ENCODE data around the gene SYCE3.

Gene SYCE3

DNA sequence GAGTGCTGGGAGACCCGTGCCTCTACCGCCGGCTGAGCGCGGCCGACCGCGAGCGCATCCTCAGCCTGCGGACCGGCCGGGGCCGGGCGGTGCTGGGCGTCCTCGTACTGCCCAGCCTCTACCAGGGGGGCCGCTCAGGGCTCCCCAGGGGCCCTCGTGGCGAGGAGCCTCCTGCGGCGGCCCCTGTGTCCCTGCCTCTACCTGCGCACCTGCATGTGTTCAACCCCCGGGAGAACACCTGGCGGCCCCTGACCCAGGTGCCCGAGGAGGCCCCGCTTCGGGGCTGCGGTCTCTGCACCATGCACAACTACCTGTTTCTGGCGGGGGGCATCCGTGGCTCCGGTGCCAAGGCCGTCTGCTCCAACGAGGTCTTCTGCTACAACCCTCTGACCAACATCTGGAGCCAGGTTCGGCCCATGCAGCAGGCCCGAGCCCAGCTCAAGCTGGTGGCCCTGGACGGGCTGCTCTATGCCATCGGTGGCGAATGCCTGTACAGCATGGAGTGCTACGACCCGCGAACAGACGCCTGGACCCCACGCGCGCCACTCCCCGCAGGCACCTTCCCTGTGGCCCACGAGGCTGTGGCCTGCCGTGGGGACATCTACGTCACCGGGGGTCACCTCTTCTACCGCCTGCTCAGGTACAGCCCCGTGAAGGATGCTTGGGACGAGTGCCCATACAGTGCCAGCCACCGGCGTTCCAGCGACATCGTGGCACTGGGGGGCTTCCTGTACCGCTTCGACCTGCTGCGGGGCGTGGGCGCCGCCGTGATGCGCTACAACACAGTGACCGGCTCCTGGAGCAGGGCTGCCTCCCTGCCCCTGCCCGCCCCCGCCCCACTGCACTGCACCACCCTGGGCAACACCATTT is 13.6 kb downstream of the SYCE3 start:
- no peak for DNase-seq
- TF ChIP-seq, protein P1, sequence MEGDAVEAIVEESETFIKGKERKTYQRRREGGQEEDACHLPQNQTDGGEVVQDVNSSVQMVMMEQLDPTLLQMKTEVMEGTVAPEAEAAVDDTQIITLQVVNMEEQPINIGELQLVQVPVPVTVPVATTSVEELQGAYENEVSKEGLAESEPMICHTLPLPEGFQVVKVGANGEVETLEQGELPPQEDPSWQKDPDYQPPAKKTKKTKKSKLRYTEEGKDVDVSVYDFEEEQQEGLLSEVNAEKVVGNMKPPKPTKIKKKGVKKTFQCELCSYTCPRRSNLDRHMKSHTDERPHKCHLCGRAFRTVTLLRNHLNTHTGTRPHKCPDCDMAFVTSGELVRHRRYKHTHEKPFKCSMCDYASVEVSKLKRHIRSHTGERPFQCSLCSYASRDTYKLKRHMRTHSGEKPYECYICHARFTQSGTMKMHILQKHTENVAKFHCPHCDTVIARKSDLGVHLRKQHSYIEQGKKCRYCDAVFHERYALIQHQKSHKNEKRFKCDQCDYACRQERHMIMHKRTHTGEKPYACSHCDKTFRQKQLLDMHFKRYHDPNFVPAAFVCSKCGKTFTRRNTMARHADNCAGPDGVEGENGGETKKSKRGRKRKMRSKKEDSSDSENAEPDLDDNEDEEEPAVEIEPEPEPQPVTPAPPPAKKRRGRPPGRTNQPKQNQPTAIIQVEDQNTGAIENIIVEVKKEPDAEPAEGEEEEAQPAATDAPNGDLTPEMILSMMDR (IDR thresholded peaks at IDR 0.05): no peak
- Mint-ChIP-seq H3K9me3 (no peaks in the 10 kb centered on the region), H3K27ac (no peak overlapping the region), H3K4me1 (peaks cover 18% of the 10 kb centered on the region), H3K36me3 (ENCODE audit: low read depth) (no peaks in the 10 kb centered on the region), H3K4me3 (no peak overlapping the region), H3K27me3 (ENCODE audit: low read depth, poor library complexity) (peaks cover 22% of the 10 kb centered on the region)

DNA sequence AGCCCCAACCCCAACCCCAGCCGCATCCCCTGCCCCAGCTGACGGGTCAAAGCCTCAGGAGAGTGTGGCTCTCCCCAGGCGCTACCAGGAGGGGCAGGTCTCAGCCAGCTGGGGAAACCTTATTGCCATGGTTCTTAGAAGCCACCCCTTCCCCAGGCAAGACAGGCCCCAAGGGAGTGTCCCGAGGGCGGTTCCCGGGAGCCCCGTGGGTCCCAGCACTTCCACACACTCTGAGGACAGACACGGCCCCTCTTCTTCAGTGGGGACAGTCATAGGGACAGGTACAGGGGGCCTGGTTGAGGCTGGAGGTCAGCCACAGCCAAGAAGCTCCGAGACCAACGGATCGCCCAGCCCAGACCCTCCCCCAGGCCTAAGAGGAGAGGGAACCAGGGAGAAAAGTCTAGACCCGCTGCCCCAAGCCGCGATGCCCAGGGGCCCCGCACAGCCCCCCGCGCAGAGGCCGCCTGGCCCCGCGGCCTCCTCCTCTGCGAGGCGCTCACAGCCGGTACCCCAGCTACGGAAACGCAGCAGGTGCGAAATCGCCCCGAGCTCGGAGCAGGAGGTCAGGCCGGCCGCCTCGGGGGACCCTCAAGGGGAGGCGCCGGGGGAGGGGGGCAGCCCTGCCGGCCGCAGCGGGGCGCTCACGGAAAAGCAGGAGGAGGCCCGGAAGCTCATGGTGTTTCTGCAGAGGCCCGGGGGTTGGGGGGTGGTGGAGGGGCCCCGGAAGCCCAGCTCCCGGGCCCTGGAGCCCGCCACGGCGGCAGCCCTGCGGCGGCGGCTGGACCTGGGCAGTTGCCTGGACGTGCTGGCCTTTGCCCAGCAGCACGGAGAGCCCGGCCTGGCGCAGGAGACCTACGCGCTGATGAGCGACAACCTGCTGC is 14.4 kb downstream of the SYCE3 start:
- H3K9me3 Mint-ChIP-seq: no peaks in the 10 kb centered on the region
- peaks cover 18% of the 10 kb centered on the region for H3K27me3 Mint-ChIP-seq (ENCODE audit: low read depth, poor library complexity)
- TF ChIP-seq, protein P1 (IDR thresholded peaks at IDR 0.05): no peak
- H3K4me1 Mint-ChIP-seq: peaks cover 18% of the 10 kb centered on the region
- no peak overlapping the region for H3K27ac Mint-ChIP-seq
- DNase-seq: no peak
- no peak overlapping the region for H3K4me3 Mint-ChIP-seq
- no peaks in the 10 kb centered on the region for H3K36me3 Mint-ChIP-seq (ENCODE audit: low read depth)

DNA sequence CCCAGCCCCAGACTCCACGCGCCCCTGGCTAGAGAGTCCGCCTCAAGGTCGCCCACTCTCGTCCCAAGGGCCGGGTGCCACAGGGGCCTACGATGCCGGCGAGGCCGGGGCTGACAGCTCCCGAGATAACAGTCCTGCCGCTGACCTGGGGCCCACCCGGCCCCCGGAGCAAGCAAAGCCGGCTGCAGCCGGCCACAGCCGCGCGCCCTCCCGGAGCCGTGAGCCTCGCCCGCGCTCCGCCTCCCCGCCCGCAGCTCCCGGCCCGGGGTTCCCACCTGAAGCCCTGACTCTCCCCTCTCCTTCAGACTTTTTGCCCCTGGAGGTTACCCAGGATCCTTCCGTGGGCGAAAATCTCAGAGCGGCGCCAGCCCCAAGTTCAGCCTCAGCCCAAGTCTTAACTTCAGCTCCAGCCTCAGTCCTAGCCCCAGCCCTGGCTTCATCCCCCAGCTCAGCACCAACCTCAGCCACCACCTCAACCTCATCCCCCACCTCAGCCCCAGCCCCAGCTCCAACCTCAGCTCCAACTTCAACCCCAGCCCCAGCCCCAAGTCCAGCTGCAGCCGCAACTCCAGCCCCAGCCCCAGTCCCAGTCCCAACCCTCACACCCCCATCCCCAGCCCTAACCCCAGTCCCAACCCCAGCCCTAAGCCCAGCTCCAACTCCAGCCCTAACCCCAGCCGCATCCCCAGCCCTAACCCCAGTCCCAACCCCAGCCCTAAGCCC is 15.3 kb downstream of the SYCE3 start:
- H3K36me3 Mint-ChIP-seq (ENCODE audit: low read depth): no peaks in the 10 kb centered on the region
- no peak for DNase-seq
- H3K4me3 Mint-ChIP-seq: no peak overlapping the region
- H3K9me3 Mint-ChIP-seq: no peaks in the 10 kb centered on the region
- peaks cover 13% of the 10 kb centered on the region for H3K27me3 Mint-ChIP-seq (ENCODE audit: low read depth, poor library complexity)
- H3K4me1 Mint-ChIP-seq: peaks cover 18% of the 10 kb centered on the region
- H3K27ac Mint-ChIP-seq: no peak overlapping the region
- TF ChIP-seq, protein P1 (IDR thresholded peaks at IDR 0.05): no peak

DNA sequence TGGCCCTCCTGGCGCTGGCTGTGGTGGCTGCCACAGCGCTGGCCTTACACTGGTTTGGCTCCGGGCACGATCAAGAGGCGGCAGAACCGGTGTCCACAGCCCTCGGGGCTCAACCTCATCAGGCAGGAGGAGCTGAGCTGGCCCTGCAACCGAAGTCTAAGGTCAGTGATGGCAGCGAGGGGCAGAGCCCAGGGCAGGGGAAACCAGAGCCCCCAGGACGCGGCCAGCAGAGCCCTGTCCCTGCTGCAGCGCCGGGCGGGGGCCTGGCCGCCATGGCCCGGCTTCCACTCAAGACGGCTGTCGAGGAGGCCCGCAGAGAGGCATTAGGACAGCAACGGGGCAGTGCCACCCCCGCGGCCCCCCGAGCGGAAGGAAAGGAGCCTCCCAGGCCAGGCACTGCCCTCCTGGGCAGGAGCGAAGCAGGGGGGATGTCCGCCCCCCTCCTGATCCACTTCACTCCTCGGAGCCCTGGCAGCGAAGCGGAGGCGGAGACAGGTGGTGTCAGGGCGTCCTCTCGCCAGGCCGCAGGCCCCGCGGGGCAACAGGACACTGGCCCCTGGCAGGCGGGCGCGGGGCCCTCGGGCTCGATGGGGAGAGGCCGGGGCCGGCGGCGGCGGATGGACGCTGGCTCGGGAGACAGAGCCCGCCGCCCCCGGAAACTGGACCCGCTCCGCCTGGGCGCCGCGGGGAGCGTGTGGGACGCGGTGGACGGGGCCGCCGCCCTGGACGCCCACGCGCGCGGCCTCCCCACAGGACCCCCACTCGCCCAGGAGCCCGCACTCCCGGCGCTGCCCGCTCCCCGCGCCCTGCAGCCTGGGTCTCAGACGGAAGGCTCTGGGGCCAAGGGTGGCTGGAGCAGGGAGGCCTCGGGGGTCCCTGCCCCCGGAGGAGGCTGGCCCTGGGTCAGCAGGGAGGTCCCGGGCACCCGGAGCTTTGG is 16.1 kb downstream of the SYCE3 start:
- Mint-ChIP-seq H3K9me3 (no peaks in the 10 kb centered on the region), H3K4me1 (peaks cover 18% of the 10 kb centered on the region), H3K36me3 (ENCODE audit: low read depth) (no peaks in the 10 kb centered on the region), H3K27ac (no peak overlapping the region), H3K4me3 (no peak overlapping the region), H3K27me3 (ENCODE audit: low read depth, poor library complexity) (peaks cover 10% of the 10 kb centered on the region)
- TF ChIP-seq, protein P1 (IDR thresholded peaks at IDR 0.05): no peak
- DNase-seq: no peak
